K562 (cell line): ENCODE data around the gene PLA2G4A. TPM values are rescaled to one million over a fixed set of nuclear protein-coding genes. Genes with fewer than 3 reads are reported as not detected.

Source experiments
- ATAC-seq: fragments of 200-7000 bp; cut with Tn5 transposase; 3 replicates; pipeline ENCODE4 v1.9.1; 2020; ENCODE audit warnings: moderate library complexity
- BruUV-seq: library from RNA; stranded (reverse); fragments of 400-500 nt; replicated peaks from 2 replicates; lab custom pipeline; 2021; lab: Mats Ljungman, UMichigan
- CTCF ChIA-PET: fragments of 300-600 bp; formaldehyde crosslinking; extraction: SDS; loops from one replicate; lab custom pipeline; 2021; ENCODE audit warnings: low intra/inter-chr PET ratio; lab: Yijun Ruan, JAX
- POLR2A ChIA-PET: fragments of 300-600, 350-650 bp; sonication (Branson Sonifier 250); formaldehyde crosslinking; extraction: SDS; loops from one replicate; lab custom pipeline; 2021; ENCODE audit warnings: antibody characterized with exemption, inconsistent platforms; lab: Yijun Ruan, JAX
- DNase-seq, 4 experiments: peaks; one replicate each; pipeline versions ENCODE4 v3.0.0 to v3.0.0-alpha.2; 2011 to 2018; ENCODE audit warnings: low spot score in 3 of 4, mixed read lengths in 3 of 4; ENCODE audit errors: extremely low read depth in 1 of 4
- FAIRE-seq: peaks from 2 replicates; lab custom pipeline; 2011; peaks lifted over from hg19 to GRCh38; lab: Jason Lieb, UNC
- H2AFZ ChIP-seq: 2 replicates; pipeline ENCODE4 v1.6.0; 2011; ENCODE audit warnings: low read depth, low read length, control low read depth, inconsistent platforms
- H3K27ac ChIP-seq: fragments of 200-600 bp; 3 replicates; pipeline ENCODE4 v1.8.0; 2011; ENCODE audit warnings: low read depth, mild to moderate bottlenecking, control low read depth, inconsistent platforms, low read length, moderate library complexity, mixed read lengths; ENCODE audit errors: extremely low read depth
- H3K27me3 ChIP-seq, 2 experiments: fragments of 300-600 bp in 1 of 2; 2 replicates in 1 of 2; 3 replicates in 1 of 2; pipeline versions ENCODE4 v1.6.0 to v1.8.0; 2011; ENCODE audit warnings: inconsistent platforms in 2 of 2, low read length in 2 of 2, mild to moderate bottlenecking in 1 of 2, mixed read lengths in 1 of 2, moderate library complexity in 1 of 2; ENCODE audit not compliant: control insufficient read depth in 2 of 2, insufficient read depth in 2 of 2
- H3K36me3 ChIP-seq: fragments of 300-600 bp; 3 replicates; pipeline ENCODE4 v1.8.0; 2011; ENCODE audit warnings: mild to moderate bottlenecking, low read length, inconsistent platforms; ENCODE audit not compliant: control insufficient read depth, insufficient read depth
- H3K4me1 ChIP-seq, 2 experiments: fragments of 200-600 bp in 1 of 2; replicated peaks in 1 of 2; 2 replicates in 1 of 2; 3 replicates in 1 of 2; pipeline versions ENCODE4 v1.5.1 to v1.8.0; 2011; ENCODE audit warnings: inconsistent platforms in 2 of 2, low read length in 2 of 2, mild to moderate bottlenecking in 1 of 2, mixed read lengths in 1 of 2, moderate library complexity in 1 of 2; ENCODE audit not compliant: control insufficient read depth in 2 of 2, insufficient read depth in 2 of 2
- H3K4me2 ChIP-seq: 2 replicates; pipeline ENCODE4 v1.6.1; 2011; ENCODE audit warnings: low read length, control low read depth, inconsistent platforms, mixed read lengths; ENCODE audit not compliant: insufficient read depth
- H3K4me3 ChIP-seq: fragments of 200-600 bp; sonication (generic), shearing (Covaris generic); 2 replicates; pipeline ENCODE4 v1.5.1; 2016; ENCODE audit warnings: control low read depth, inconsistent platforms
- H3K79me2 ChIP-seq: fragments of 200-600 bp; 3 replicates; pipeline ENCODE4 v1.8.0; 2011; ENCODE audit warnings: low read length, inconsistent platforms; ENCODE audit not compliant: control insufficient read depth, insufficient read depth
- H3K9ac ChIP-seq, 2 experiments: 2 replicates each; pipeline versions ENCODE4 v1.6.0 to v1.6.1; 2011; ENCODE audit warnings: low read depth in 2 of 2, low read length in 2 of 2, control low read depth in 1 of 2, inconsistent platforms in 1 of 2, mild to moderate bottlenecking in 1 of 2, mixed read lengths in 1 of 2; ENCODE audit not compliant: insufficient read depth in 1 of 2
- H3K9me1 ChIP-seq: one replicate; pipeline ENCODE4 v1.6.0; 2011; ENCODE audit warnings: inconsistent platforms, mild to moderate bottlenecking, low read length, moderate library complexity; ENCODE audit not compliant: control insufficient read depth, insufficient read depth
- H3K9me3 ChIP-seq: replicated peaks from 2 replicates; pipeline ENCODE4 v1.5.1; 2011; ENCODE audit warnings: low read depth, low read length, inconsistent platforms; ENCODE audit not compliant: control insufficient read depth, insufficient read depth
- H4K20me1 ChIP-seq: replicated peaks from 2 replicates; pipeline ENCODE4 v1.6.1; 2011; ENCODE audit warnings: low read length, inconsistent platforms, mixed read lengths; ENCODE audit not compliant: control insufficient read depth, insufficient read depth
- BCOR ChIP-seq: fragments of 450-650 bp; IDR thresholded peaks from 2 replicates; pipeline ENCODE4 v1.6.1; 2016
- BRF2 ChIP-seq: IDR thresholded peaks from 3 replicates; pipeline ENCODE4 v1.6.1; 2011; ENCODE audit warnings: borderline replicate concordance, mild to moderate bottlenecking; ENCODE audit not compliant: insufficient read length, insufficient read depth
- IRF1 ChIP-seq: sonication (generic); formaldehyde crosslinking; IDR thresholded peaks from 2 replicates; pipeline ENCODE4 v1.8.0; 2022; ENCODE audit warnings: missing genetic modification reagents, mild to moderate bottlenecking, borderline replicate concordance
- PTRF ChIP-seq: fragments of 450-650 bp; IDR thresholded peaks from 2 replicates; pipeline ENCODE4 v1.6.1; 2016; ENCODE audit warnings: mild to moderate bottlenecking, missing genetic modification characterization, missing compliant biosample characterization
- SP1 ChIP-seq: sonication (generic); formaldehyde crosslinking; IDR thresholded peaks from 2 replicates; pipeline ENCODE4 v1.8.1; 2022; ENCODE audit warnings: mild to moderate bottlenecking, missing genetic modification reagents
- YY1 ChIP-seq, 3 experiments: IDR thresholded peaks; 2 replicates each; pipeline ENCODE4 v1.6.1; 2011; ENCODE audit warnings: low read length in 2 of 3, mild to moderate bottlenecking in 2 of 3, moderate library complexity in 2 of 3, borderline replicate concordance in 1 of 3, control low read depth in 1 of 3, low read depth in 1 of 3; ENCODE audit not compliant: insufficient read depth in 3 of 3, insufficient replicate concordance in 2 of 3, control insufficient read depth in 1 of 3, insufficient read length in 1 of 3; ENCODE audit errors: extremely low read depth in 1 of 3
- ZNF282 ChIP-seq: sonication (generic); formaldehyde crosslinking; IDR thresholded peaks from 2 replicates; pipeline ENCODE4 v1.8.1; 2023; ENCODE audit warnings: missing genetic modification reagents
- ZNF324 ChIP-seq: fragments of 250-450 bp; sonication (Bioruptor Pico); IDR thresholded peaks from 2 replicates; pipeline ENCODE4 v1.4.0; 2020; ENCODE audit warnings: mild to moderate bottlenecking
- ZNF551 ChIP-seq: fragments of 250-450 bp; sonication (Bioruptor Pico); IDR thresholded peaks from 2 replicates; pipeline ENCODE4 v1.5.0; 2021; ENCODE audit warnings: mild to moderate bottlenecking, moderate library complexity
- ZNF780A ChIP-seq: fragments of 250-450 bp; sonication (Bioruptor Pico); IDR thresholded peaks from 2 replicates; pipeline ENCODE4 v1.5.0; 2021; ENCODE audit warnings: mild to moderate bottlenecking
- ZSCAN32 ChIP-seq: fragments of 450-650 bp; formaldehyde crosslinking; IDR thresholded peaks from 2 replicates; pipeline ENCODE4 v1.4.0; 2020; ENCODE audit warnings: mild to moderate bottlenecking, moderate library complexity
- WGBS: fragments of 100-300 bp; shearing (Covaris generic); methylation state at CpG from one replicate; pipeline ENCODE4 v1.1.6; 2016; ENCODE audit warnings: low coverage, mixed read lengths; ENCODE audit not compliant: insufficient coverage; ENCODE audit errors: missing lambda C conversion rate; 5-methylcytosine and 5-hydroxymethylcytosine counted together
- in situ Hi-C: fragments of 300-500 bp; cut with MboI; formaldehyde crosslinking; loops from 4 replicates; pipeline ENCODE4 v1.15.0; 2018; ENCODE audit warnings: inconsistent platforms, mixed read lengths
- intact Hi-C: fragments of 100-400 bp; cut with micrococcal nuclease; formaldehyde crosslinking; loops from 2 replicates; pipeline ENCODE4 v1.14.2; 2022
- polyA plus RNA-seq, 8 experiments: library from polyadenylated mRNA; depleted of rRNA in 4 of 8; stranded (reverse) in 5 of 8; unstranded in 3 of 8; fragments of >200 nt; fragmentation: Nextera tagmentation in 2 of 8; fragmentation: Illumina TruSeq in 1 of 8; extraction: Ambion mirVana in 2 of 8; extraction: Trizol in 1 of 8; gene quantifications; 2 replicates each; pipeline versions ENCODE4 v1.2.1 to v1.2.3, GENCODE V29; 2011 to 2014; ENCODE audit warnings: inconsistent platforms in 1 of 8, missing spikeins in 1 of 8
- total RNA-seq, 7 experiments: library from RNA; depleted of rRNA in 6 of 7; stranded (reverse); fragments of >200 nt in 6 of 7; fragmentation: Illumina TruSeq in 2 of 7; extraction: Trizol in 2 of 7; gene quantifications; 2 replicates each; pipeline versions ENCODE4 v1.2.1 to v1.2.3, GENCODE V29; 2011 to 2021; ENCODE audit warnings: low replicate concordance in 1 of 7
- TF ChIP-seq, protein P1 (sequence below): sonication (generic); formaldehyde crosslinking; IDR thresholded peaks from 2 replicates; pipeline ENCODE4 v1.8.0; 2022; ENCODE audit warnings: mild to moderate bottlenecking, missing genetic modification reagents, borderline replicate concordance
- TF ChIP-seq, protein P2 (sequence below): fragments of 450-650 bp; IDR thresholded peaks from 2 replicates; pipeline ENCODE4 v1.6.1; 2016; ENCODE audit warnings: antibody characterized with exemption

The PLA2G4A gene
- total and polyA plus RNA-seq, 9 of the 15 experiments (the other 6 are each of a cell fraction or from before 2014, with no cell fraction given), result 0.04 to 0.71 (median 0.22) TPM; not detected in 4

DNA sequence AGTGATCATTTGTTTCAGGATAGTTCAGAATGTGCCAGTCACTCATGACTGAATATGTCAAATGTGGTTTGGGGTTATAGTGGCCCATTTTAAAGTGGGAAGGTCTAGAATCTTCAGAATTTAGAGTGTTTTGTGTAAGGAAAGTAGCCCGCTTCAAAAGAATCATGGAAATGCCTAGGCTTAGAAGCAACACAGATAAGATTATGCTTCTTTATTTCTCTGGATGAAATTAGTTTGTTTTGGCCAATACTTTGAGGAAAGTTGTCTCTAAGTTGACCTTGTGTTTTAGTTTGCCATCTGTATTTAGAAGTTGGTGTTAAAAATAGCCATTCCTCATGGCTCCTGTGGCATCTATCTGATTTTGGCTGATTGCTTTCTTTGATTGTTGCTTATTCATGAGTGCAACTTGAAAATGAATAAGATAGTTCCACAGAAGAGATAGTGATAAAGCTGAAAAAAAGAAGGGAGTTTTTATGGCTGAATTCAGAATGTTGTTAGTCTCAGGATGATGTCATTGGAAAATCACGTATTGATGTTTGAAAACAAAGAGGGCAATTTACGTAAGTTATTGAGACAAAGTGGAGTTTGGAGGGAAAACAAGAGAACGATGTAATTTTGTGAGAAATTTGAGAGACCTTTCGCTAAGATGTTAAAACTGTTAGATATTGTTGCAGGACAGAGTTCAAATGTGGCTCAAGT is 71.9 kb downstream of the PLA2G4A start:
- DNase-seq (no peak), ATAC-seq (no peak), FAIRE-seq (no peak)
- H2AFZ ChIP-seq, result no peak overlapping the region
- WGBS, result 4% methylated on average over 5 of the region's 5 CpGs
- ChIA-PET POLR2A (no interaction called here), CTCF (no interaction called here)
- no peaks in the 10 kb centered on the region for H3K79me2 ChIP-seq
- intact Hi-C loops (no loop called here), in situ Hi-C loops (no loop called here)
- no peak overlapping the region for H3K27ac ChIP-seq
- H3K4me3 ChIP-seq, result no peak overlapping the region
- H3K4me2 ChIP-seq, result no peak overlapping the region
- H3K9me1 ChIP-seq, result no peaks in the 10 kb centered on the region
- no peaks in the 10 kb centered on the region for H3K27me3 ChIP-seq
- no peaks in the 10 kb centered on the region for H4K20me1 ChIP-seq
- no peaks in the 10 kb centered on the region for H3K4me1 ChIP-seq
- no peaks in the 10 kb centered on the region for H3K36me3 ChIP-seq
- no peaks in the 10 kb centered on the region for H3K9me3 ChIP-seq
- TF ChIP-seq YY1 (IDR thresholded peaks at IDR 0.05; ENCODE audit: borderline replicate concordance in 1 of 3, control insufficient read depth in 1 of 3, extremely low read depth in 1 of 3, insufficient read depth in 3 of 3, insufficient read length in 1 of 3, insufficient replicate concordance in 2 of 3, low read depth in 1 of 3, low read length in 2 of 3) (no peak), SP1 (CRISPR knock-in tag) (no peak), BCOR (no peak), ZNF324 (CRISPR knock-in tag) (no peak), ZSCAN32 (CRISPR knock-in tag) (no peak), IRF1 (CRISPR knock-in tag) (no peak), PTRF (no peak), BRF2 (no peak), ZNF780A (CRISPR knock-in tag) (no peak), ZNF282 (CRISPR knock-in tag) (no peak), ZNF551 (CRISPR knock-in tag) (no peak)
- TF ChIP-seq, protein P1, sequence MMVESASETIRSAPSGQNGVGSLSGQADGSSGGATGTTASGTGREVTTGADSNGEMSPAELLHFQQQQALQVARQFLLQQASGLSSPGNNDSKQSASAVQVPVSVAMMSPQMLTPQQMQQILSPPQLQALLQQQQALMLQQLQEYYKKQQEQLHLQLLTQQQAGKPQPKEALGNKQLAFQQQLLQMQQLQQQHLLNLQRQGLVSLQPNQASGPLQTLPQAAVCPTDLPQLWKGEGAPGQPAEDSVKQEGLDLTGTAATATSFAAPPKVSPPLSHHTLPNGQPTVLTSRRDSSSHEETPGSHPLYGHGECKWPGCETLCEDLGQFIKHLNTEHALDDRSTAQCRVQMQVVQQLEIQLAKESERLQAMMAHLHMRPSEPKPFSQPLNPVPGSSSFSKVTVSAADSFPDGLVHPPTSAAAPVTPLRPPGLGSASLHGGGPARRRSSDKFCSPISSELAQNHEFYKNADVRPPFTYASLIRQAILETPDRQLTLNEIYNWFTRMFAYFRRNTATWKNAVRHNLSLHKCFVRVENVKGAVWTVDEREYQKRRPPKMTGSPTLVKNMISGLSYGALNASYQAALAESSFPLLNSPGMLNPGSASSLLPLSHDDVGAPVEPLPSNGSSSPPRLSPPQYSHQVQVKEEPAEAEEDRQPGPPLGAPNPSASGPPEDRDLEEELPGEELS, result no peak
- TF ChIP-seq, protein P2, sequence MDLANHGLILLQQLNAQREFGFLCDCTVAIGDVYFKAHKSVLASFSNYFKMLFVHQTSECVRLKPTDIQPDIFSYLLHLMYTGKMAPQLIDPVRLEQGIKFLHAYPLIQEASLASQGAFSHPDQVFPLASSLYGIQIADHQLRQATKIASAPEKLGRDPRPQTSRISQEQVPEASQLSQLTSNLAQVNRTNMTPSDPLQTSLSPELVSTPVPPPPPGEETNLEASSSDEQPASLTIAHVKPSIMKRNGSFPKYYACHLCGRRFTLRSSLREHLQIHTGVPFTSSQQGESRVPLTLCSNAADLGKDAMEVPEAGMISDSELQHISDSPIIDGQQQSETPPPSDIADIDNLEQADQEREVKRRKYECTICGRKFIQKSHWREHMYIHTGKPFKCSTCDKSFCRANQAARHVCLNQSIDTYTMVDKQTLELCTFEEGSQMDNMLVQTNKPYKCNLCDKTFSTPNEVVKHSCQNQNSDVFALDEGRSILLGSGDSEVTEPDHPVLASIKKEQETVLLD, result no peak
- BruUV-seq, result no TSS peak
- H3K9ac ChIP-seq, result no peak overlapping the region
